H1 (cell line): ENCODE results near the gene ZC3HAV1. TPM values are rescaled to one million over a fixed set of nuclear protein-coding genes. Genes with fewer than 3 reads are reported as not detected.

Source experiments
- CTCF ChIA-PET: fragments of 300-600 bp; sonication (Branson Sonifier 250); formaldehyde crosslinking; loops from one replicate; lab custom pipeline; 2021; ENCODE audit not compliant: partially characterized antibody; lab: Charles Lee
- POLR2A ChIA-PET: fragments of 300-600 bp; sonication (Branson Sonifier 250); formaldehyde crosslinking; loops from one replicate; lab custom pipeline; 2021; ENCODE audit warnings: inconsistent platforms; ENCODE audit not compliant: partially characterized antibody; lab: Charles Lee
- DNase-seq, 2 experiments: peaks; one replicate each; pipeline versions ENCODE4 v3.0.0 to v3.0.0-alpha.2; 2010 to 2022; ENCODE audit warnings: low spot score in 2 of 2, low read depth in 1 of 2, mixed read lengths in 1 of 2
- FAIRE-seq: peaks from 2 replicates; lab custom pipeline; 2011; peaks lifted over from hg19 to GRCh38; lab: Jason Lieb, UNC
- H2AFZ ChIP-seq: 2 replicates; pipeline ENCODE4 v1.8.1; 2012; ENCODE audit warnings: low read length, inconsistent platforms
- H2AK5ac ChIP-seq: 2 replicates; pipeline ENCODE4 v1.6.1; 2013; ENCODE audit warnings: low read depth, low read length
- H2BK120ac ChIP-seq: replicated peaks from 2 replicates; pipeline ENCODE3; 2013; ENCODE audit warnings: low read depth, low read length, inconsistent platforms
- H2BK12ac ChIP-seq: 2 replicates; pipeline ENCODE4 v1.6.1; 2013; ENCODE audit warnings: low read depth, low read length
- H2BK15ac ChIP-seq: 2 replicates; pipeline ENCODE4 v1.6.1; 2013; ENCODE audit warnings: low read length
- H2BK20ac ChIP-seq: 2 replicates; pipeline ENCODE4 v1.6.1; 2013; ENCODE audit warnings: low read length
- H2BK5ac ChIP-seq: 2 replicates; pipeline ENCODE4 v1.6.1; 2013; ENCODE audit warnings: low read depth, low read length
- H3K14ac ChIP-seq: 2 replicates; pipeline ENCODE4 v1.6.1; 2013; ENCODE audit warnings: inconsistent platforms; ENCODE audit not compliant: insufficient read length
- H3K18ac ChIP-seq: 2 replicates; pipeline ENCODE4 v1.6.1; 2013; ENCODE audit warnings: low read length; ENCODE audit errors: extremely low read depth
- H3K23ac ChIP-seq: 2 replicates; pipeline ENCODE4 v1.6.1; 2013; ENCODE audit warnings: inconsistent platforms; ENCODE audit not compliant: insufficient read length
- H3K23me2 ChIP-seq: 2 replicates; pipeline ENCODE4 v1.6.1; 2013; ENCODE audit warnings: low read depth, low read length
- H3K27ac ChIP-seq: 2 replicates; pipeline ENCODE4 v1.6.1; 2011; ENCODE audit warnings: low read depth, low read length, inconsistent platforms
- H3K27me3 ChIP-seq, 4 experiments: replicated peaks in 1 of 4; 1 replicate in 1 of 4; 2 replicates in 3 of 4; pipeline versions ENCODE4 v1.6.1 to v1.8.1; 2011 to 2013; ENCODE audit warnings: low read length in 3 of 4, mild to moderate bottlenecking in 3 of 4, inconsistent platforms in 2 of 4, mixed read lengths in 2 of 4, moderate library complexity in 1 of 4; ENCODE audit not compliant: control insufficient read depth in 3 of 4, insufficient read depth in 3 of 4; ENCODE audit errors: extremely low read depth in 1 of 4
- H3K36me3 ChIP-seq, 4 experiments: 2 replicates each; pipeline versions ENCODE4 v1.6.1 to v1.8.1; 2011 to 2013; ENCODE audit warnings: mild to moderate bottlenecking in 4 of 4, low read length in 3 of 4, moderate library complexity in 2 of 4, control low read depth in 1 of 4, inconsistent platforms in 1 of 4; ENCODE audit not compliant: insufficient read depth in 4 of 4, control insufficient read depth in 2 of 4
- H3K4ac ChIP-seq: replicated peaks from 2 replicates; pipeline ENCODE3; 2013; ENCODE audit warnings: low read length, low read depth, mixed read lengths, inconsistent platforms; ENCODE audit not compliant: insufficient read length
- H3K4me1 ChIP-seq, 4 experiments: replicated peaks in 1 of 4; 1 replicate in 1 of 4; 2 replicates in 3 of 4; pipeline versions ENCODE4 v1.6.1 to v1.8.1; 2011 to 2013; ENCODE audit warnings: low read length in 3 of 4, inconsistent platforms in 2 of 4, mixed read lengths in 1 of 4; ENCODE audit not compliant: insufficient read depth in 4 of 4, control insufficient read depth in 3 of 4
- H3K4me2 ChIP-seq, 2 experiments: 2 replicates each; pipeline versions ENCODE4 v1.6.1 to v1.8.1; 2011 to 2013; ENCODE audit warnings: low read depth in 2 of 2, low read length in 2 of 2, control low read depth in 1 of 2, inconsistent platforms in 1 of 2, mild to moderate bottlenecking in 1 of 2; ENCODE audit not compliant: insufficient read depth in 1 of 2
- H3K4me3 ChIP-seq, 4 experiments: fragments of 200-600, 300-600 bp in 1 of 4; sonication (generic), shearing (Covaris generic), sonication (Bioruptor Twin) in 1 of 4; 2 replicates each; pipeline versions ENCODE4 v1.5.1 to v1.8.1; 2011 to 2016; ENCODE audit warnings: low read length in 4 of 4, low read depth in 3 of 4, control low read depth in 2 of 4, inconsistent platforms in 2 of 4, mild to moderate bottlenecking in 2 of 4, mixed read lengths in 1 of 4, moderate library complexity in 1 of 4; ENCODE audit not compliant: insufficient read depth in 2 of 4; ENCODE audit errors: extremely low read depth in 1 of 4
- H3K56ac ChIP-seq: replicated peaks from 2 replicates; pipeline ENCODE3; 2013; ENCODE audit warnings: low read depth, mild to moderate bottlenecking, mixed read lengths, low read length, inconsistent platforms; ENCODE audit not compliant: insufficient read length
- H3K79me1 ChIP-seq: 2 replicates; pipeline ENCODE4 v1.6.1; 2013; ENCODE audit warnings: low read depth, low read length, control low read depth
- H3K79me2 ChIP-seq, 2 experiments: 2 replicates each; pipeline versions ENCODE4 v1.6.1 to v1.8.1; 2012 to 2013; ENCODE audit warnings: low read length in 2 of 2, mild to moderate bottlenecking in 2 of 2, inconsistent platforms in 1 of 2; ENCODE audit not compliant: insufficient read depth in 2 of 2, control insufficient read depth in 1 of 2
- H3K9ac ChIP-seq, 4 experiments: replicated peaks in 1 of 4; 1 replicate in 1 of 4; 2 replicates in 3 of 4; pipeline versions ENCODE4 v1.6.1 to v1.8.1; 2011 to 2013; ENCODE audit warnings: low read depth in 3 of 4, low read length in 3 of 4, control low read depth in 2 of 4, mild to moderate bottlenecking in 2 of 4, moderate library complexity in 2 of 4, inconsistent platforms in 1 of 4; ENCODE audit errors: extremely low read depth in 1 of 4
- H3K9me3 ChIP-seq, 2 experiments: 2 replicates each; pipeline versions ENCODE4 v1.6.1 to v1.8.1; 2012 to 2013; ENCODE audit warnings: mild to moderate bottlenecking in 2 of 2, moderate library complexity in 2 of 2, control low read depth in 1 of 2, inconsistent platforms in 1 of 2, low read depth in 1 of 2, low read length in 1 of 2, mixed read lengths in 1 of 2; ENCODE audit not compliant: insufficient read depth in 2 of 2
- H4K20me1 ChIP-seq, 2 experiments: replicated peaks in 1 of 2; 2 replicates each; pipeline versions ENCODE3 to v1.8.1; 2011 to 2013; ENCODE audit warnings: inconsistent platforms in 2 of 2, low read length in 2 of 2, mild to moderate bottlenecking in 1 of 2; ENCODE audit not compliant: insufficient read depth in 2 of 2, control insufficient read depth in 1 of 2
- H4K5ac ChIP-seq: 2 replicates; pipeline ENCODE4 v1.6.1; 2013; ENCODE audit warnings: low read length, low read depth, mixed read lengths, inconsistent platforms; ENCODE audit not compliant: insufficient read length
- H4K8ac ChIP-seq: 2 replicates; pipeline ENCODE4 v1.8.0; 2013; ENCODE audit warnings: mild to moderate bottlenecking, moderate library complexity, low read length, inconsistent platforms; ENCODE audit not compliant: insufficient read depth; ENCODE audit errors: extremely low read depth
- H4K91ac ChIP-seq: replicated peaks from 2 replicates; pipeline ENCODE3; 2013; ENCODE audit warnings: low read length, mixed read lengths, inconsistent platforms; ENCODE audit not compliant: insufficient read length
- GABPA ChIP-seq: IDR thresholded peaks from 2 replicates; pipeline ENCODE4 v1.6.1; 2011; ENCODE audit warnings: mild to moderate bottlenecking, low read length, moderate library complexity, borderline replicate concordance; ENCODE audit not compliant: insufficient read depth
- KDM4A ChIP-seq: IDR thresholded peaks from one replicate; pipeline ENCODE4 v1.7.1; 2012; ENCODE audit warnings: low read depth, mild to moderate bottlenecking, moderate library complexity, low read length, inconsistent platforms; ENCODE audit not compliant: severe bottlenecking
- SAP30 ChIP-seq: fragments of 300-600 bp; sonication (generic); IDR thresholded peaks from 2 replicates; pipeline ENCODE4 v1.7.1; 2012; ENCODE audit warnings: low read length, moderate library complexity, mild to moderate bottlenecking, inconsistent platforms; ENCODE audit not compliant: insufficient read depth, insufficient replicate concordance
- TAF7 ChIP-seq: optimal IDR thresholded peaks from 2 replicates; pipeline ENCODE3; 2011; ENCODE audit warnings: low read depth, mild to moderate bottlenecking, inconsistent platforms, low read length, moderate library complexity, borderline replicate concordance
- TEAD4 ChIP-seq: IDR thresholded peaks from 2 replicates; pipeline ENCODE4 v1.6.1; 2012; ENCODE audit warnings: low read depth, low read length, inconsistent platforms, mixed read lengths
- WGBS, 2 experiments: shearing (Covaris generic) in 1 of 2; methylation state at CpG; one replicate each; pipeline versions ENCODE4 v1.1.6 to v1.1.7; 2013 to 2015; ENCODE audit warnings: low lambda C conversion rate in 2 of 2, mixed read lengths in 2 of 2, inconsistent platforms in 1 of 2, low coverage in 1 of 2, missing lambda C conversion rate in 1 of 2; ENCODE audit not compliant: insufficient replicate concordance in 2 of 2, insufficient coverage in 1 of 2, insufficient read length in 1 of 2; ENCODE audit errors: extremely low coverage in 1 of 2, missing lambda C conversion rate in 1 of 2; 5-methylcytosine and 5-hydroxymethylcytosine counted together
- polyA plus RNA-seq, 7 experiments: library from polyadenylated mRNA; depleted of rRNA in 3 of 7; stranded (reverse) in 5 of 7; unstranded in 2 of 7; fragments of >200 nt in 5 of 7; fragments of 200-250 nt in 2 of 7; gene quantifications; 1 replicate in 5 of 7; 2 replicates in 1 of 7; 4 replicates in 1 of 7; pipeline versions ENCODE4 v1.2.1 to v1.2.3, GENCODE V29; 2011 to 2013; ENCODE audit warnings: missing spikeins in 2 of 7, mixed read lengths in 2 of 7
- total RNA-seq: library from RNA; stranded (reverse); fragmentation: NEBNext Ultra II Directional; extraction: Animal tissue kit (Norgen Biotek cat#: 25700); gene quantifications from 2 replicates; pipeline ENCODE4 v1.2.1, GENCODE V29; 2021
- TF ChIP-seq, protein P1 (sequence below): IDR thresholded peaks from 2 replicates; pipeline ENCODE4 v1.6.1; 2012; ENCODE audit warnings: inconsistent platforms

ZC3HAV1 gene
- total and polyA plus RNA-seq, 2 of the 8 experiments (the other 6 are each of a cell fraction or from before 2014, with no cell fraction given) = 22.5 to 43.4 TPM

DNA sequence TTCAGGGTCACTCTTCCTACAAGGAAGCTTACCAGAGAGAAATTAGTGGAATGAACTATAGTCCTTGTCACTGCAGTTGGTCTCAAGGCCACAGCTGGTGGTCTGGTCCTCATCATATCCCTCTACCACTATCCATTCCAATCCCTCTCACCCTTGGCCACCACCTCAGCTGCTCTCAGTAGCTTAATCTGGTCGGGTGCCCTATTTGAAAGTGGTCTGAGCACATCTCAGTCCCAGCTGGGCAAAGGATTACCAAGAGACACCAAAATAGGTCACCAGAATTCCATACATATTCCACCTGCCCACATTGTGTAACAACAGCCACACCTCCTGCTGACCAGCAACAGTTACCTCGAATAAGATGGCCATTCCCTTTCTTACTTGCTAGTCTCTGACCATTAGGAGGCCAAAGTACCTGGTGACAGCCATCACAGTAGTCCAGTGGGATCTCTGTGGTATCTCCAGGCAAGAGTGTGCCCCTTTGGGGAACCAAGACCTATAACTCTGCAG lies 3.3 kb upstream of the ZC3HAV1 start:
- Histone ChIP-seq H2BK20ac (no peak overlapping the region), H3K23me2 (peaks cover 11% of the 10 kb centered on the region)

More for the DNA sequence above, 3.3 kb upstream of the ZC3HAV1 start:
- TF ChIP-seq TAF7 (no peak), GABPA (no peak), SAP30 (no peak), TEAD4 (no peak), KDM4A (no peak)
- TF ChIP-seq, protein P1, sequence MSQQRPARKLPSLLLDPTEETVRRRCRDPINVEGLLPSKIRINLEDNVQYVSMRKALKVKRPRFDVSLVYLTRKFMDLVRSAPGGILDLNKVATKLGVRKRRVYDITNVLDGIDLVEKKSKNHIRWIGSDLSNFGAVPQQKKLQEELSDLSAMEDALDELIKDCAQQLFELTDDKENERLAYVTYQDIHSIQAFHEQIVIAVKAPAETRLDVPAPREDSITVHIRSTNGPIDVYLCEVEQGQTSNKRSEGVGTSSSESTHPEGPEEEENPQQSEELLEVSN = no peak
- TF ChIP-seq, all 59 proteins: peak for 0
- Histone ChIP-seq H3K14ac (no peak overlapping the region), H3K4me2 (no peak overlapping the region), H4K5ac (no peak overlapping the region), H3K36me3 (no peaks in the 10 kb centered on the region), H2BK15ac (no peak overlapping the region), H2BK5ac (no peak overlapping the region), H3K9me3 (no peaks in the 10 kb centered on the region), H4K91ac (no peak overlapping the region), H3K4me3 (no peak overlapping the region), H2AK5ac (no peak overlapping the region), H3K18ac (no peak overlapping the region), H3K4ac (no peak overlapping the region), H4K8ac (no peak overlapping the region), H3K27me3 (peaks cover 0 to 7% (median 5%) of the 10 kb centered on the region in 4 experiments; a peak in 5 of 7 replicates), H2BK12ac (no peak overlapping the region), H3K27ac (no peak overlapping the region), H2AFZ (no peak overlapping the region), H3K79me1 (peaks cover 3% of the 10 kb centered on the region; the same call in 1 of the 2 replicates), H3K9ac (no peak overlapping the region), H3K56ac (no peak overlapping the region), H2BK120ac (no peak overlapping the region), H3K4me1 (peaks cover 0 to 6% (median 5%) of the 10 kb centered on the region in 4 experiments; a peak in 3 of 7 replicates), H4K20me1 (no peaks in the 10 kb centered on the region), H3K79me2 (peaks cover 0 to 3% of the 10 kb centered on the region in 2 experiments; a peak in 2 of 4 replicates), H3K23ac (no peak overlapping the region)
- DNase-seq = no peak
- POLR2A ChIA-PET = interaction anchor here (0.8 to 1.4 kb wide), 3 partner anchors 8 to 118 kb away, joined by 3 to 6 read pairs (median 3); partner anchors contain the start of gene UBN2
- CTCF ChIA-PET = interaction anchor here (1.4 kb wide), 1 partner anchor 18 kb away, joined by 3 read pairs; no protein-coding TSS in a partner anchor
- FAIRE-seq = no peak
- WGBS, 2 experiments = 83% methylated on average over 2 of the region's 2 CpGs; no CpG with 5 or more reads in 1 of the 2 experiments
